GM12892 (cell line): ENCODE data around the gene JMJD8.

Source experiments
- POLR2A ChIP-seq: IDR thresholded peaks from 2 replicates; pipeline ENCODE4 v1.6.1; 2011; ENCODE audit warnings: low read depth, low read length, control low read depth
- POLR2AphosphoS5 ChIP-seq: IDR thresholded peaks from 2 replicates; pipeline ENCODE4 v1.6.1; 2011; ENCODE audit warnings: low read depth, low read length, control low read depth
- TAF1 ChIP-seq: IDR thresholded peaks from 2 replicates; pipeline ENCODE4 v1.6.1; 2011; ENCODE audit warnings: low read depth, mild to moderate bottlenecking, control low read depth, low read length, borderline replicate concordance

DNA sequence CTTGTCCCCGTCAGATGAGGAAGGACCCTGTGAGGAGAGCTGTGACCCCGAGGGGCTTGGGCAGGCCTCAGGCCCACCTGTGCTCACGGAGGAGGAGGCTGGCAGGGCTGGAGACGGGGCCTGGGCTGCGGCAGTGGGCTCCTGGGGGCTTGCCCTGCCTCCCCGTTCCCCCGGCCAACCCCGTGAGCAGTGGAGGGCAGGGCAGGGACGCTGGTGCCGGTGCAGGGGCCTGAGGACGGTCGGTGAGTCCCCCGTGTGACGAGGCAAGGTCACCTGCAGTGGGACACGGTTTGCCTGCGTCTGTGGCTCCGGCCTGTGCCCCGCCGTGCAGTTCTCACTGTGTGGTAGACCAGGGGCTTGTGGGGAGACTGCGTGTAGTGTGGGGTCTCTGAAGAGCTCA, 24.5 kb downstream of the JMJD8 start:
- TF ChIP-seq POLR2A (no peak), TAF1 (no peak), POLR2AphosphoS5 (no peak)
